Kidney capillary endothelial cell (primary cell): ENCODE results near the gene B3GNT3.
"Not testable (repeated sequence)": the region's sequence is repeated elsewhere in the genome, so short reads cannot be mapped to it uniquely, and the experiment has no call there.

ENCODE experiments used
- DNase-seq: peaks from one replicate; pipeline ENCODE4 v3.0.0-alpha.2; 2018; ENCODE audit warnings: low spot score

Gene B3GNT3

DNA sequence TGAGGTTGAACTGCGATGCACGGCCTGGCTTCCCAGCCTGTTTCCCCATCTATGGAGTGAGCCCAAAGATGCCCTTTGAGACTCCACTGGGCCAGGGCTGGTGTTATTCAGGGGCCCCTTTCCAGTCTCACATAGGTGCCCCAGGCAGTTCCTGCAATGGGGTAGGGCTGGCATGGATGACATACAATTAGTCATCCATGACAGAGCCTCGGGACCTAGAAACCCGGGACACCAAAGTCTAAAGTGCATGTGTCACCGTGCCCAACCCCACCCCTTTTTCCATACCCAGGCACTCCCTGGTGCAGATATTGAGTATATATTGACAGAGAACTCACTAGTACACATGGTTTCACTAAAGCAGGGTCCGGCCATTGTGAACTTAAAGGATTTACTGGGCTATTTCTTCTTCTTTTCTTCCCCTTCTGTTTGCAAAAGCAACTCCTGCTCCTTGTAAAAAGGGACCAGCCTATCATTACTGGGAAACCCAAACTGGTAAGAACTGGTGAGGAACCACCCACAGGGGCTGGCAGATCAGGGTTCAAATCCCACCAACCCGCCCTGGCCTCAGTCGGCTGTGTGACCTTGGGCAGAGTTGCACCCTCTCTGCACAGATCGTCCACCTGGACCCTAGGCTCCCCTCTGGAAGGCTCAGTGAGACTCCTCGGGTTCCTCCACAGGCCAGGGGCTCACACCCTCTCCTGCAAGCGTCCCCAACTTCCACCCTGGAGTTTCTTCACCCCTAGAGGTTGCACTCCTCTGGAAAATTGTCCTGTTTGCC, 2.7 kb downstream of the B3GNT3 start:
- no peak for DNase-seq

DNA sequence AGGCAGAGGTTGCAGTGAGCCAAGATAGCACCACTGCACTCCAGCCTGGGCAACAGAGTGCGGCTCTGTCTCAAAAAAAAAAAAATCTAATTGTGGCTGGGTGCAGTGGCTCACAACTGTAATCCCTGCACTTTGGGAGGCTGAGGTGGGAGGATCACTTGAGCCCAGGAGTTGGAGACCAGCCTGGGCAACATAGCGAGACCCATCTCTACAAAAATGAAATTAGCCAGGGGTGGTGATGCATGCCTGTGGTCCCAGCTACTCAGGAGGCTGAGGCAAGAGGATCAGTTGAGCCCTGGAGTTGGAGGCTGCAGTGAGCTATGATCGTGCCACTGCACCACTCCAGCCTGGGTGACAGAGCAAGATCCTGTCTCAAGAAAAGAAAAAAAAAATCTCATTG, 3.7 kb downstream of the B3GNT3 start:
- DNase-seq = not testable (repeated sequence)

DNA sequence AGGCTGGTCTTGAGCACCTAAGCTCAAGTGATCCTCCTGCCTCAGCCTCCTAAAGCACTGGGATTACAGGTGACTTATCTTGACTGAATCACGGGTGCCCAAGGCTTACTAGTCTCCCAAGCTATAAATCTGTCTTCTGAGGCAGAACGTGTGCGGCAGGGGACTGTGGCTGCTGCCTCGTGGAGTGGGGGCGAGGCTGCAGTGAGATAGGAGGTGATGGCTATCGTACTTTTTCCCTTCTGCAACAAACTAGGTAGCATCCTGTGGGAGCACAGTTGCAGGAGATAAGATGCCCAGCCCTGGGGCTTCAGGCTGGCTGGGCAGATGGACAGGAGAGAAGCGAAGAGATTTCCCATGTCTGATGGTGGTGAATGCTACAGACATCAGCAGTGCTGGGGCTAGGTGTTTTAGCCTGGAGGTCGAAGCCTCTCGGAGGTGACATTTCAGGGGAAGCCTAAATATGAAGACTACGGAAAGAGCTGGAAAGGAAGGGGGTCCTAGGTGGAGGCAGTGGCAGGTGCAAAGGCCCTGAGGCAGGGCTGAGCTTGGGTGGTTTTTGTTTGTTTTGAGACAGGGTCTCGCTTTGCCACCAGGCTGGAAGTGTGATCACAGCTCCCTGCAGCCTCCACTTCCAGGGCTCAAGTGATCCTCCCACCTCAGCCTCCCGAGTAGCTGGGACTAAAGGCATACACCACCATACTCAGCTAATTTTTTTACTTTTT, 7.4 kb downstream of the B3GNT3 start:
- DNase-seq = no peak

DNA sequence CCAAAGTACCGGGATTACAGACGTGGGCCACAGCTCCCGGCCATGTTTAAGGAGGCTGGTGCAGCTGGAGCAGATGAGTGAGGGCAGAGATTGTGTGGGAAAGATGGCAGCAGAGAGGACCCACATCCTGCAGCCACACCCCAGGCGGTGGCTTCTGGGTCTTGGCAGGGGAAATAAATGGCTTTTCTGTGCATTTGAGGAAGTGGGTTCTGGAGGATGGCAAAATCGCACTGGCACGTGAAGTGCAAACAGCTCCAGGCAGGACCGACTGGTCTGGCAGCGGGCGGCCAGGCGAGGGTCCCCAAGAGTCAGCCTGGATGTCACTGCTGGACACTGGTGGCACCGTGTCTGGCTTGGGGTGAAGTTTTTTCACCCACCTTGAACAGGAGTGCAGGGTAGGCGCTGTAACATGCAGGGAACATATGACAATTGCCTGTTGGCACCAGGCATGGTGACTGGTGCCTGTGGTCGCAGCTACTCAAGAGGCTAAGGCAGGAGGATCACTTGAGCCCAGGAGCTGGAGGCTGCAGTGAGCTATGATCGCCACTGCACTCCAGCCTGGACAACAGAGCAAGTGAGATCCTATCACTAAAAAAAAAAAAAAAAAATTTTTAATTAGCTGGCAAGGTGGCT, 8.4 kb downstream of the B3GNT3 start:
- no peak for DNase-seq

DNA sequence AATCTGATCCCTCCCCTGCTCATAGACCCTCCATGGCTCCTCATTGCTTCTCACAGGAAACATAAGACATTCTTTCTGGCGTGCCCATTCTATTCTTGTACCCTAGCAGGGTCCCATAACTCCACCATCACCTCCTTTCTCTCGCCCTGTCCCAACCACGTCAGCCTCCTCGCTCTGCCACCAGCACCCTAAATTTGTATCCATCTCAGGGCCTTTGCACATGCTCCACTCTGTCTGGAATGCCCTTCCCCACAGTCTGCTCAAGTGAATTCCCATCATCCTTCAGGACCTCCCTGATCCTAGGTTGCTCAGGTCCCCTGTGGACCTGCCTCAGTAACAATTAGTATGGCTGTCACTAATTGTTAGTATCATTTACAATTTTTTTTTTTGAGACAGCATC, 10.5 kb downstream of the B3GNT3 start:
- no peak for DNase-seq

DNA sequence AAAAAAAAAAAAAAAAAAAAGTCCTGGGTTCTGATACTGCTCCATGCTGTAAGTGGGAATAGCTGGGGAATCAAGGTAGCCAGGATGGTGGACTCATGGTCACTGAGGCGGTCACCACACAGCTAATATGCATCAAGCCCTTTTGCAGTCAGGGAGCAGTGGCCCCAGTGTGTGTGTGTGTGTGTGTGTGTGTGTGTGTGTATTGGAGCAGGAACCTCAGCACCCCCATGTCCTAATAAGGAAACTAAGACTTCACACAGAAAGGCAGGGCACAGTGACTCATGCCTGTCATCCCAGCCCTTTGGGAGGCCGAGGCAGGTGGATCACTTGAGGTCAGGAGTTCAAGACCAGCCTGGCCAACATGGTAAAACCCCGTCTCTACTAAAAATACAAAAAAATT, 12.0 kb downstream of the B3GNT3 start:
- DNase-seq = no peak

DNA sequence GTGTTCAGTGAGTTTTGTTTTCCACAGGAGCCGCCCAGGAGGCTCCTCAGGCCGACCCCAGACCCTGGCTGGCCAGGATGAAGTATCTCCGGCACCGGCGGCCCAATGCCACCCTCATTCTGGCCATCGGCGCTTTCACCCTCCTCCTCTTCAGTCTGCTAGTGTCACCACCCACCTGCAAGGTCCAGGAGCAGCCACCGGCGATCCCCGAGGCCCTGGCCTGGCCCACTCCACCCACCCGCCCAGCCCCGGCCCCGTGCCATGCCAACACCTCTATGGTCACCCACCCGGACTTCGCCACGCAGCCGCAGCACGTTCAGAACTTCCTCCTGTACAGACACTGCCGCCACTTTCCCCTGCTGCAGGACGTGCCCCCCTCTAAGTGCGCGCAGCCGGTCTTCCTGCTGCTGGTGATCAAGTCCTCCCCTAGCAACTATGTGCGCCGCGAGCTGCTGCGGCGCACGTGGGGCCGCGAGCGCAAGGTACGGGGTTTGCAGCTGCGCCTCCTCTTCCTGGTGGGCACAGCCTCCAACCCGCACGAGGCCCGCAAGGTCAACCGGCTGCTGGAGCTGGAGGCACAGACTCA, 12.9 kb downstream of the B3GNT3 start:
- DNase-seq = no peak

DNA sequence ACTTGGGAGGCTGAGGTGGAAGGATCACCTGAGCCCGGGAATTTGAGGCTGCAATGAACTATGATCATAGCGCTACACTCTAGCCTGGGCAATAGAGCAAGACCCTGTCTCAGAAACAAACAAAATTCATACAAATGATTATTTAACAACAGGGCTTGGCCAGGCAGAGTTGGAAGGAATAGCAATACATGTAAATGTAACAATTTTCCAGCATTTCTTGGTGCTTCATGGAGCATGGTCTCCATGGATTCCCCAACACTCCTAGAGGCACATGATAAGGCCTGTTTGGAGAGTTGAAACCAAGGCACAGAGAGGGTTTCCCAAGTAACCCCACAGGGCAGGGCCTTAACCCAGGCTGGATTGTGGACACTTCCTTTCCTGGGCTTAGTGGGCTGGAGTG, 16.2 kb downstream of the B3GNT3 start:
- no peak for DNase-seq

DNA sequence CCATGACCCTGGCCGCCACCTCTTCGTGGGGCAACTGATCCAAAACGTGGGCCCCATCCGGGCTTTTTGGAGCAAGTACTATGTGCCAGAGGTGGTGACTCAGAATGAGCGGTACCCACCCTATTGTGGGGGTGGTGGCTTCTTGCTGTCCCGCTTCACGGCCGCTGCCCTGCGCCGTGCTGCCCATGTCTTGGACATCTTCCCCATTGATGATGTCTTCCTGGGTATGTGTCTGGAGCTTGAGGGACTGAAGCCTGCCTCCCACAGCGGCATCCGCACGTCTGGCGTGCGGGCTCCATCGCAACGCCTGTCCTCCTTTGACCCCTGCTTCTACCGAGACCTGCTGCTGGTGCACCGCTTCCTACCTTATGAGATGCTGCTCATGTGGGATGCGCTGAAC, 16.7 kb downstream of the B3GNT3 start:
- DNase-seq = no peak

DNA sequence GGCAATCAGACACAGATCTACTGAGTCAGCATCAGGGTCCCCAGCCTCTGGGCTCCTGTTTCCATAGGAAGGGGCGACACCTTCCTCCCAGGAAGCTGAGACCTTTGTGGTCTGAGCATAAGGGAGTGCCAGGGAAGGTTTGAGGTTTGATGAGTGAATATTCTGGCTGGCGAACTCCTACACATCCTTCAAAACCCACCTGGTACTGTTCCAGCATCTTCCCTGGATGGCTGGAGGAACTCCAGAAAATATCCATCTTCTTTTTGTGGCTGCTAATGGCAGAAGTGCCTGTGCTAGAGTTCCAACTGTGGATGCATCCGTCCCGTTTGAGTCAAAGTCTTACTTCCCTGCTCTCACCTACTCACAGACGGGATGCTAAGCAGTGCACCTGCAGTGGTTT, 17.2 kb downstream of the B3GNT3 start:
- no peak for DNase-seq

DNA sequence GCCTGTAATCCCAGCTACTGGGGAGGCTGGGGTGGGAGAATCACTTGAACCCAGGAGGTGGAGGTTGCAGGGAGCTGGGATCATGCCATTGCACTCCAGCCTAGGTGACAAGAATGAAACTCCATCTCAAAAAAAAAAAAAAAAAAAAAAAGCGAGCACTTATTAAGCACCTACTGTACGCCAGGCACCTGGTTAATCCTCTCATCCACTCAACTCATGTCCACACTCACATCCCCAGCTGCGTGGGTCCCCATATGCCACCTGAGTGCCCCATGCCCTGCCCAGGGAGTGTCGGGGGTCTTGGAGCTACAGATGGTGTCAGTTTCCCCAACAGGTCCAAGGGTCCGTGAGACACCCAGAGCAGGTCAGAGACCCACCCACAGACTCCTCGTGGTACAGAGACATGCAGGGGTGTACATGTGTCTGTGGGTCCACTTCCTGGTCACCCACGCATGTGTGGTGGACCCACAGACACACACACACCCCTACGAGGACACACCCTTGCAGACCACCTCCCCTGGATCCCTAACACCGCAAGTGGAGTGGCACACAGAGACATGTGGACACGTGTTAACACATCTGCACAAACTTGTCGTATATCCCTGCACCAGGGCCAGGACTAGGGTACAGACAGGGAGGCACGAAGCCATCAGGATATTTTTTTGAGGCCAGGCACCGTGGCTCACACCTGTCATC, 22.9 kb downstream of the B3GNT3 start:
- no peak for DNase-seq

DNA sequence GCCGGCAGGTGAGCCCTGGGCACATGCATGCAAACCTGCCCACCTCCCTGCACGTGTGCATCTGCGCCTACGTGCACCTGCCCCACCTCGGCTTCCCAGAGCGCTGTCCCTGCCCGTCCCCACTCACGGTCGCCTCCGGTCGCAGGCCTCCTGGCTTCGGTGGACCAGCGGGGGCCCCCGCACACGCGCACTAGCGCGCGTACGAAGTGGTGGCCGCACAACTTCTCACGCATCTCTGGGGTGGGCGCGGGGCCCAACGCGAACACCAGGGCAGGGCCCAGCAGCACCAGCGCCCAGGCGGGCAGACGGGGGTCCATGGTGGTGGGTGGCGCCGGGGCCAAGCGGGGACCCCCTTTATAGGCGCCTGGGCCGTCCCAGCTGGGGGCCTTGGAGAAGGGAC, 26.3 kb downstream of the B3GNT3 start, which contains the start of gene INSL3:
Gene INSL3 (minus strand): TSS at position 330 of the 400 bp plus-strand sequence. CDS start 13 bp downstream, at position 317.
- DNase-seq = no peak

DNA sequence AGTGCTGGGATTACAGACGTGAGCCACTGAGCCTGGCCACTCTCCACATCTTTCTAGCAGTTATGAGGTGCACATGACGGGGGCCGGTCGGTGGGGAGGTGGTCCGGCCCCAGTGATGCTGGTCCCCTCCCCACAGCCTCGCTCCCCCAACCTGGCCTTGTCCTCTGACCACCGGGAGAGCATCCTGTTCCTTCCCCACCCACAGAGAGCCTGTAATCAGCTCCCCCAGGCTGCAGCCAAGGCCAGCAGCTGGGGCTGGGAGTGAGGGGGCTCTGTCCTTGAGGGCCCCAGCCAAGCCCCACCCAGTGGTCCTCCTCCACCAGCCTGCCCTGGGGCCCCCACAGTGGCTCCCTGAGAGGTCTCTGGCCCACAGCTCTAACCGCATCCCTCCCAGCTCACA, 29.4 kb downstream of the B3GNT3 start:
- DNase-seq = no peak

DNA sequence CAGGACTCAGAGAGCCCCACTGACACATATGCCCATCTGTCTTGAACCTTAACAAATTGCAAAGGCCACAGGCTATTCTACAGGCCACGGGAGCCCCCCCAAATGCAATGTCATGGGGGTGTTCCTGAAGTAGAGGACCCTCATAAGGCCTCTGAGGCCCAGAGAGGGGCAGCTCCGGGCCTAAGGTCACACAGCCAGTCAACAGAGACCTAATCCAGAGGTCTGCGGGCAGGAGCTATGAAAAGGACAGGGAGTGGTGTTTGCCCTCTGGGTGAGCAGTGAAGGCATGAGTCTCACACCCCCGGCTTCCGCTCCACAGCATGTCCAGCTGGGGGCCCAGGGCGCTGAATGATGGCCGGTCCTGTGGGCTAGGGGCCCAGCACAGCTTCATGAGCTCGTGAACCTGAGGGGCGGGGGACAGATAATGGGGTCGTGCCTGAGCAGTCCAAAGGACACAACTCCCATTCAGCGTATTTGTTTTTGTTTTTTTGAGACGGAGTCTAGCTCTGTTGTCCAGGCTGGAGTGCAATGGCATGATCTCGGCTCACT, 31.6 kb downstream of the B3GNT3 start:
- no peak for DNase-seq

DNA sequence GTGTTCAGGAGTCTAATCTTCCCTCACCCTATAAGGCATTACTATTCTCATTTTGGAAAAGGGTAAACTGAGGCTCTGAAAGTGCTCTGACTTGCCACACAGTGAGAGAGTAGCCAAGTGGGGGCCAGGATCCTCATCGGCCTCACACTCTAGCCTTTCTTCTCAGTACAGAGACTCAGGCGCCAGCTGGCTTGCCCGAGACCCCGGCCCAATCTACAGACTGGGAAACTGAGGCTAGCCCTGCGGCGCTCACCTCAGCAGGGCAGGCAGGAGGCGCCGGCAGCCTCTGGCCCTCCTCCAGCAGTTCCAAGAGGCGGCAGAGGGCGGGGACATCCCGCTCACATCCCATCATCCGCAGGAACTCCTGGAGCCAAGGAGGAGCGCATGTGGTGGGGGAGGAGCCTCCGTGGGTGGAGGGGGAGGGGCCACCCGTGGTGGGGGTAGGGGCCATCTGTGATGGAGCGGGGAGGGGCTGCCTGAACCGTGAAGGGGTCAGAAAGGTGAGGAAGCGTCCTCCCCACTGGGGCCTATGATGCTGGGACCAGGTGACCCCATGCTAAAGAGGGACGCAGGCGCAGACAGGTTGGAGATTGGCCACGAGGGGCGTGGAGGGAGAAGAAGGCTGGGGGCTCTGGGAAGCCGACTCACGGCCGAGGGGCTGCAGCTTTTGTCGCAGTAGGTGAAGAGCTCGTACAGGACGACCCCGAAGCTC, 35.1 kb downstream of the B3GNT3 start:
- DNase-seq = peak; percentile 13

DNA sequence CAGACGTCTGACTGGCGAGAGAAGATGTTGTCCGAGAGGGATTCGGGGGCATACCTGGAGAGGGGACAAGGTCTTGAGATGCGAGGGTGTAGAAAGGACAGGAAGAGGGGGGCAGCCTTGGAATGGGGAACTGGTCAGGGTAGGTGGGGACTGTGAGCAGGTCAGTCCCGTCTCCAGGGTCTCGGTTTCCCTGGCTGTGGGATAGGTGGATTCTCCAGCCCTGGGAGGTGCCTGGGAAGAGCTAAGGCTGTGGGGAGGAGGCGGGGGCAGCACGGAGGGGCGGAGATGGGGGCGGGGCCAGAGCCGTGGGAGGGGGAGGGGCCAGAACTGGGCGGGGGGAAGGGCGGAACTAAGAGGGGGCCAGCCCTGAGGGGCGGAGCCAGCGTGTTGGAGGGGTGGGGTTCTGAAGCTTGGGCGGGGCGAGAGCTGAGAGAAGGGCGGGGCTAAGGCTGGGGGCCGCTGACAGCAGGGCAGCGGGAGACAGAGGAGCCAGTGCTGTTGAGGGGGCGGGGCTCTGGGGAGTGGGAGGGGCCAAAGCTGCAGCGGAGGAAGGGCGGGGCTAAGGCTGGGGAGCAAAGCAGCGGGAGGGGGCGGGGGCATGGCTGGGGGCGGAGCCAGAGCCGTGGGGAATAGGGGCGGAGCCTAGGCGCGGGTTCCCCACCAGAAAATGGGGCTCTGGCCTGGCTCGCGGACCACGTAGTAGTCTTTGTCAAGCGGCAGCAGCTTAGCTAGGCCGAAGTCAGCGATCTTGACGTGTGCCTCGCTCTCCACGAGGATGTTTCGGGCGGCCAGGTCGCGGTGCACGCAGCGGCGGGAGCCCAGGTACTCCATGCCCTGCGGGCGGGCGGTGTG, 35.9 kb downstream of the B3GNT3 start:
- peak; percentile 43 for DNase-seq

DNA sequence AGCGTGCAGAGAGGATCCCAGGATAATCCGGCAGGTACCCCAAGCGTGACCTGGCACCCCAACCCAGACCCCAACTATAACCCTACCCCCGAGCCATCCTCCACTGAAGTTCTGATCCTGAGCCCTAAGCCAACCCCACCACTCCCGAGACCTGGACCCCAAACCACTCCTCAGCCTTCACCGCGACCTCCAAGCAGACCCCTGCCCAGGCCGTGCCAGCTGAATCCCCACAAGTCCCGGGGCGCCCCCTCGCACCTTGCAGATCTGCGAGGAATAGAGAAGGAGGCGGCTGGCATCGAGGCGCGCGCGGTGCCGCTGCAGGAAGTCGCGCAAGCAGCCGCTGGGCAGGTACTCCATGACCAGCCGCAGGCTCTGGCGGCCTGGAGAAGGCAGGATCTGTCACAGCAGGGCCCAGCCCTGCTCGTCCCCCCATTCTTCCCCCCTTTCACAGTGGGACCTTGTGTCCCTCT, 36.5 kb downstream of the B3GNT3 start:
- no peak for DNase-seq

DNA sequence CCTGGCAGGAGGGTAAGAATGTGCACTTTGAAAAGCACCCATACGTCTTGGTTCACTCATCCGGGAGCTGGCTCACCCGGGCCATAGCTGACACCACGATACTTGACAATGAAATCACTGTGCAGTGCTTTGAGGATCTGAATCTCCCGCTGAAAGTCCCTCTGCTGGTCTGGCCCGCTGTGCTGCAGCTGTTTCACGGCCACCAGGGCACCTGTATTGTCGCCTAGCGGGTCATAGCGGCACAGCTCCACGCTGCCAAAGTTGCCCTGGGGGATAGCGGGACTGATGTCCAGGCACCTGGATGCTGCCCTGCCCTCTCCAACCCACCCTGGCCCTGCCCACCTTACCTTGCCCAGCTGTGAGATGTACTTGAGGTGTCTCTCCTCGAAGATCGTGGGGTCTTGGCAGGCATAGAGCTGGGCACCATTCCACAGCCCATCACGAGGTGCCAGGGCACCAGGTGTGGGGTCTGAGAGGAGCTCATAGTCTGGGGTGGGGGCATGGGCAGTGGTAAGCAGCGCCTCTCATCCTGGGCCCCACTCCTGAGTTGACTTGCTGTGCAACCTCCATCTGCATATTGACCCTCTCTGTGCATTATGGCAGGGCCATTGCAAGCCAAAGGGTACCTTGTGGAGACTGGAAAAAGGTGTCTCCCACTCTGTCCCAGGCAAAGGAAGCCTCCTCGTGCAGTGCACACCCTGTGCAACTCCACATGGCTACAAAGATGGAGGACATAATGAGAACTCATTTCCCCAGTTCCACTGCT, 37.7 kb downstream of the B3GNT3 start:
- no peak for DNase-seq
